OCI-LY7 (cell line): Measurements from ENCODE around the gene DUS3L. TPM values are rescaled to one million over a fixed set of nuclear protein-coding genes. Genes with fewer than 3 reads are reported as not detected.
"Not testable (repeated sequence)": the region's sequence is repeated elsewhere in the genome, so short reads cannot be mapped to it uniquely, and the experiment has no call there.

ENCODE experiments used
- BruUV-seq: library from RNA; stranded (reverse); fragments of 400-500 nt; replicated peaks from 2 replicates; lab custom pipeline; 2021; lab: Mats Ljungman, UMichigan
- CTCF ChIA-PET: fragments of 300-600 bp; sonication (Branson Sonifier 250); formaldehyde crosslinking; loops from one replicate; lab custom pipeline; 2022; ENCODE audit warnings: antibody characterized with exemption; ENCODE audit not compliant: unreplicated experiment; lab: Charles Lee
- POLR2A ChIA-PET: fragments of 300-600 bp; sonication (Branson Sonifier 250); formaldehyde crosslinking; loops from one replicate; lab custom pipeline; 2022; ENCODE audit warnings: antibody characterized with exemption; lab: Charles Lee
- DNase-seq: peaks from one replicate; pipeline ENCODE4 v3.0.0-alpha.2; 2015; ENCODE audit warnings: low spot score
- H2AFZ ChIP-seq: fragments of 200-600 bp; sonication (generic), shearing (Covaris generic); 2 replicates; pipeline ENCODE4 v1.6.1; 2014; ENCODE audit warnings: mild to moderate bottlenecking, antibody characterized with exemption, low read length, moderate library complexity
- H3K27ac ChIP-seq: fragments of 200-600 bp; sonication (generic); 2 replicates; pipeline ENCODE4 v1.5.1; 2014; ENCODE audit warnings: mixed run types, low read depth, mild to moderate bottlenecking, moderate library complexity, low read length, inconsistent platforms; ENCODE audit not compliant: poor library complexity, severe bottlenecking
- H3K36me3 ChIP-seq: fragments of 200-600 bp; sonication (generic); 2 replicates; pipeline ENCODE4 v1.6.1; 2014; ENCODE audit warnings: mild to moderate bottlenecking, antibody characterized with exemption, low read length, moderate library complexity, mixed read lengths; ENCODE audit not compliant: insufficient read depth
- H3K4me1 ChIP-seq: fragments of 200-600 bp; sonication (generic); 2 replicates; pipeline ENCODE4 v1.5.1; 2014; ENCODE audit warnings: mild to moderate bottlenecking, low read length; ENCODE audit not compliant: insufficient read depth, poor library complexity, severe bottlenecking
- H3K4me2 ChIP-seq: fragments of 200-600 bp; sonication (generic); 2 replicates; pipeline ENCODE4 v1.6.1; 2014; ENCODE audit warnings: mild to moderate bottlenecking, low read length
- H3K4me3 ChIP-seq: fragments of 200-600 bp; sonication (generic); 2 replicates; pipeline ENCODE4 v1.5.1; 2014; ENCODE audit warnings: mild to moderate bottlenecking, low read depth, low read length; ENCODE audit not compliant: poor library complexity, severe bottlenecking
- H3K79me2 ChIP-seq: fragments of 200-600 bp; sonication (generic); 2 replicates; pipeline ENCODE4 v1.6.1; 2016; ENCODE audit warnings: low read depth, mild to moderate bottlenecking, low read length, moderate library complexity, mixed read lengths; ENCODE audit not compliant: insufficient read depth
- H3K9me2 ChIP-seq: fragments of 200-600 bp; sonication (generic); 2 replicates; pipeline ENCODE4 v1.6.1; 2016; ENCODE audit warnings: mild to moderate bottlenecking, low read length, mixed read lengths; ENCODE audit not compliant: insufficient read depth
- H3K9me3 ChIP-seq: fragments of 200-600 bp; sonication (generic); 2 replicates; pipeline ENCODE4 v1.6.1; 2014; ENCODE audit warnings: mild to moderate bottlenecking, mixed run types, low read length, mixed read lengths
- H4K20me1 ChIP-seq: fragments of 200-600 bp; sonication (generic); 2 replicates; pipeline ENCODE4 v1.6.1; 2014; ENCODE audit warnings: mild to moderate bottlenecking, antibody characterized with exemption, low read length, moderate library complexity, mixed read lengths; ENCODE audit not compliant: insufficient read depth
- CTCF ChIP-seq: fragments of 200-600 bp; sonication (generic); conservative IDR thresholded peaks from 2 replicates; pipeline ENCODE4 v1.5.1; 2014; ENCODE audit warnings: mild to moderate bottlenecking, antibody characterized with exemption, low read length, moderate library complexity, mixed read lengths
- EZH2phosphoT487 ChIP-seq: fragments of 200-600 bp; sonication (generic); IDR thresholded peaks from 2 replicates; pipeline ENCODE4 v1.6.1; 2018; ENCODE audit warnings: low read depth, borderline replicate concordance, mild to moderate bottlenecking, mixed run types, antibody characterized with exemption, low read length, moderate library complexity, mixed read lengths
- intact Hi-C: fragments of 100-400 bp; cut with micrococcal nuclease; formaldehyde crosslinking; loops from one replicate; pipeline ENCODE4 v1.10.0; 2022; ENCODE audit not compliant: unreplicated experiment
- total RNA-seq, 2 experiments: library from RNA; depleted of rRNA in 1 of 2; stranded (reverse); fragments of >200 nt in 1 of 2; shearing (Covaris generic) in 1 of 2; gene quantifications; 2 replicates each; pipeline ENCODE4 v1.2.3, GENCODE V29; 2014 to 2022

The DUS3L gene
- total RNA-seq, 2 experiments from 2014 or later, result 55.8 to 76.9 TPM

- Histone ChIP-seq H3K4me1 (no peaks in the 10 kb centered on the region), H3K27ac (no peak overlapping the region), H3K9me3 (no peaks in the 10 kb centered on the region), H3K4me3 (no peak overlapping the region), H3K4me2 (no peak overlapping the region), H2AFZ (no peak overlapping the region), H3K79me2 (no peaks in the 10 kb centered on the region), H3K36me3 (no peaks in the 10 kb centered on the region), H3K9me2 (no peaks in the 10 kb centered on the region), H4K20me1 (no peaks in the 10 kb centered on the region; the same call in 1 of the 2 replicates)
- ChIA-PET CTCF (no interaction called here), POLR2A (interaction anchor here (0.7 kb wide), 1 partner anchor 1764 kb away, joined by 3 read pairs; no protein-coding TSS in a partner anchor)
- intact Hi-C loops, result no loop called here
- TF ChIP-seq CTCF (no peak), EZH2phosphoT487 (no peak)
- no TSS peak for BruUV-seq
- DNase-seq, result no peak
Observed at GRCh38 chr19:5749505-5749904, 41.5 kb downstream of the DUS3L start.

GRCh38 chr19:5748920-5749319 is 42.0 kb downstream of the DUS3L start:
- H3K36me3 ChIP-seq, DNase-seq, H3K4me3 ChIP-seq, H3K79me2 ChIP-seq, H2AFZ ChIP-seq, BruUV-seq, H3K9me3 ChIP-seq, H3K9me2 ChIP-seq, H3K4me1 ChIP-seq, intact Hi-C loops, H4K20me1 ChIP-seq, H3K27ac ChIP-seq, H3K4me2 ChIP-seq: not testable (repeated sequence)
- ChIA-PET POLR2A (interaction anchor here (0.7 kb wide), 1 partner anchor 1763 kb away, joined by 3 read pairs; no protein-coding TSS in a partner anchor), CTCF (interaction anchor here (0.6 kb wide), 1 partner anchor 77 kb away, joined by 4 read pairs; no protein-coding TSS in a partner anchor)

GRCh38 chr19:5744999-5745398 is 46.0 kb downstream of the DUS3L start:
- H3K36me3 ChIP-seq, CTCF ChIA-PET, H2AFZ ChIP-seq, intact Hi-C loops, H3K27ac ChIP-seq, H3K9me2 ChIP-seq, H3K4me3 ChIP-seq, H3K4me2 ChIP-seq, H3K4me1 ChIP-seq, H3K79me2 ChIP-seq, H3K9me3 ChIP-seq, POLR2A ChIA-PET, BruUV-seq, DNase-seq, H4K20me1 ChIP-seq: not testable (repeated sequence)

GRCh38 chr19:5743630-5744029 is 47.3 kb downstream of the DUS3L start:
- CTCF ChIA-PET, result no interaction called here
- H3K36me3 ChIP-seq, result no peaks in the 10 kb centered on the region

More at GRCh38 chr19:5743630-5744029, 47.3 kb downstream of the DUS3L start:
- H3K4me3 ChIP-seq, result no peak overlapping the region
- no peak overlapping the region for H2AFZ ChIP-seq
- H3K4me1 ChIP-seq, result no peaks in the 10 kb centered on the region
- DNase-seq, result no peak
- H3K9me3 ChIP-seq, result no peaks in the 10 kb centered on the region
- no peaks in the 10 kb centered on the region; the same call in 1 of the 2 replicates for H4K20me1 ChIP-seq
- intact Hi-C loops, result no loop called here
- no peak overlapping the region for H3K27ac ChIP-seq
- TF ChIP-seq EZH2phosphoT487 (no peak), CTCF (no peak)
- POLR2A ChIA-PET, result no interaction called here
- BruUV-seq, result no TSS peak
- H3K9me2 ChIP-seq, result no peaks in the 10 kb centered on the region
- H3K79me2 ChIP-seq, result no peaks in the 10 kb centered on the region
- no peak overlapping the region for H3K4me2 ChIP-seq
